H1 (cell line): ENCODE data around the gene PROKR1. TPM values are rescaled to one million over a fixed set of nuclear protein-coding genes. Genes with fewer than 3 reads are reported as not detected.

ENCODE experiments used
- CTCF ChIA-PET: fragments of 300-600 bp; sonication (Branson Sonifier 250); formaldehyde crosslinking; loops from one replicate; lab custom pipeline; 2021; ENCODE audit not compliant: partially characterized antibody; lab: Charles Lee
- POLR2A ChIA-PET: fragments of 300-600 bp; sonication (Branson Sonifier 250); formaldehyde crosslinking; loops from one replicate; lab custom pipeline; 2021; ENCODE audit warnings: inconsistent platforms; ENCODE audit not compliant: partially characterized antibody; lab: Charles Lee
- DNase-seq, 2 experiments: peaks; one replicate each; pipeline versions ENCODE4 v3.0.0 to v3.0.0-alpha.2; 2010 to 2022; ENCODE audit warnings: low spot score in 2 of 2, low read depth in 1 of 2, mixed read lengths in 1 of 2
- FAIRE-seq: peaks from 2 replicates; lab custom pipeline; 2011; peaks lifted over from hg19 to GRCh38; lab: Jason Lieb, UNC
- H2AFZ ChIP-seq: 2 replicates; pipeline ENCODE4 v1.8.1; 2012; ENCODE audit warnings: low read length, inconsistent platforms
- H2AK5ac ChIP-seq: 2 replicates; pipeline ENCODE4 v1.6.1; 2013; ENCODE audit warnings: low read depth, low read length
- H2BK120ac ChIP-seq: replicated peaks from 2 replicates; pipeline ENCODE3; 2013; ENCODE audit warnings: low read depth, low read length, inconsistent platforms
- H2BK12ac ChIP-seq: 2 replicates; pipeline ENCODE4 v1.6.1; 2013; ENCODE audit warnings: low read depth, low read length
- H2BK15ac ChIP-seq: 2 replicates; pipeline ENCODE4 v1.6.1; 2013; ENCODE audit warnings: low read length
- H2BK20ac ChIP-seq: 2 replicates; pipeline ENCODE4 v1.6.1; 2013; ENCODE audit warnings: low read length
- H2BK5ac ChIP-seq: 2 replicates; pipeline ENCODE4 v1.6.1; 2013; ENCODE audit warnings: low read depth, low read length
- H3K14ac ChIP-seq: 2 replicates; pipeline ENCODE4 v1.6.1; 2013; ENCODE audit warnings: inconsistent platforms; ENCODE audit not compliant: insufficient read length
- H3K18ac ChIP-seq: 2 replicates; pipeline ENCODE4 v1.6.1; 2013; ENCODE audit warnings: low read length; ENCODE audit errors: extremely low read depth
- H3K23ac ChIP-seq: 2 replicates; pipeline ENCODE4 v1.6.1; 2013; ENCODE audit warnings: inconsistent platforms; ENCODE audit not compliant: insufficient read length
- H3K23me2 ChIP-seq: 2 replicates; pipeline ENCODE4 v1.6.1; 2013; ENCODE audit warnings: low read depth, low read length
- H3K27ac ChIP-seq: 2 replicates; pipeline ENCODE4 v1.6.1; 2011; ENCODE audit warnings: low read depth, low read length, inconsistent platforms
- H3K27me3 ChIP-seq, 4 experiments: replicated peaks in 1 of 4; 1 replicate in 1 of 4; 2 replicates in 3 of 4; pipeline versions ENCODE4 v1.6.1 to v1.8.1; 2011 to 2013; ENCODE audit warnings: low read length in 3 of 4, mild to moderate bottlenecking in 3 of 4, inconsistent platforms in 2 of 4, mixed read lengths in 2 of 4, moderate library complexity in 1 of 4; ENCODE audit not compliant: control insufficient read depth in 3 of 4, insufficient read depth in 3 of 4; ENCODE audit errors: extremely low read depth in 1 of 4
- H3K36me3 ChIP-seq, 4 experiments: 2 replicates each; pipeline versions ENCODE4 v1.6.1 to v1.8.1; 2011 to 2013; ENCODE audit warnings: mild to moderate bottlenecking in 4 of 4, low read length in 3 of 4, moderate library complexity in 2 of 4, control low read depth in 1 of 4, inconsistent platforms in 1 of 4; ENCODE audit not compliant: insufficient read depth in 4 of 4, control insufficient read depth in 2 of 4
- H3K4ac ChIP-seq: replicated peaks from 2 replicates; pipeline ENCODE3; 2013; ENCODE audit warnings: low read length, low read depth, mixed read lengths, inconsistent platforms; ENCODE audit not compliant: insufficient read length
- H3K4me1 ChIP-seq, 4 experiments: replicated peaks in 1 of 4; 1 replicate in 1 of 4; 2 replicates in 3 of 4; pipeline versions ENCODE4 v1.6.1 to v1.8.1; 2011 to 2013; ENCODE audit warnings: low read length in 3 of 4, inconsistent platforms in 2 of 4, mixed read lengths in 1 of 4; ENCODE audit not compliant: insufficient read depth in 4 of 4, control insufficient read depth in 3 of 4
- H3K4me2 ChIP-seq, 2 experiments: 2 replicates each; pipeline versions ENCODE4 v1.6.1 to v1.8.1; 2011 to 2013; ENCODE audit warnings: low read depth in 2 of 2, low read length in 2 of 2, control low read depth in 1 of 2, inconsistent platforms in 1 of 2, mild to moderate bottlenecking in 1 of 2; ENCODE audit not compliant: insufficient read depth in 1 of 2
- H3K4me3 ChIP-seq, 4 experiments: fragments of 200-600, 300-600 bp in 1 of 4; sonication (generic), shearing (Covaris generic), sonication (Bioruptor Twin) in 1 of 4; 2 replicates each; pipeline versions ENCODE4 v1.5.1 to v1.8.1; 2011 to 2016; ENCODE audit warnings: low read length in 4 of 4, low read depth in 3 of 4, control low read depth in 2 of 4, inconsistent platforms in 2 of 4, mild to moderate bottlenecking in 2 of 4, mixed read lengths in 1 of 4, moderate library complexity in 1 of 4; ENCODE audit not compliant: insufficient read depth in 2 of 4; ENCODE audit errors: extremely low read depth in 1 of 4
- H3K56ac ChIP-seq: replicated peaks from 2 replicates; pipeline ENCODE3; 2013; ENCODE audit warnings: low read depth, mild to moderate bottlenecking, mixed read lengths, low read length, inconsistent platforms; ENCODE audit not compliant: insufficient read length
- H3K79me1 ChIP-seq: 2 replicates; pipeline ENCODE4 v1.6.1; 2013; ENCODE audit warnings: low read depth, low read length, control low read depth
- H3K79me2 ChIP-seq, 2 experiments: 2 replicates each; pipeline versions ENCODE4 v1.6.1 to v1.8.1; 2012 to 2013; ENCODE audit warnings: low read length in 2 of 2, mild to moderate bottlenecking in 2 of 2, inconsistent platforms in 1 of 2; ENCODE audit not compliant: insufficient read depth in 2 of 2, control insufficient read depth in 1 of 2
- H3K9ac ChIP-seq, 4 experiments: replicated peaks in 1 of 4; 1 replicate in 1 of 4; 2 replicates in 3 of 4; pipeline versions ENCODE4 v1.6.1 to v1.8.1; 2011 to 2013; ENCODE audit warnings: low read depth in 3 of 4, low read length in 3 of 4, control low read depth in 2 of 4, mild to moderate bottlenecking in 2 of 4, moderate library complexity in 2 of 4, inconsistent platforms in 1 of 4; ENCODE audit errors: extremely low read depth in 1 of 4
- H3K9me3 ChIP-seq, 2 experiments: 2 replicates each; pipeline versions ENCODE4 v1.6.1 to v1.8.1; 2012 to 2013; ENCODE audit warnings: mild to moderate bottlenecking in 2 of 2, moderate library complexity in 2 of 2, control low read depth in 1 of 2, inconsistent platforms in 1 of 2, low read depth in 1 of 2, low read length in 1 of 2, mixed read lengths in 1 of 2; ENCODE audit not compliant: insufficient read depth in 2 of 2
- H4K20me1 ChIP-seq, 2 experiments: replicated peaks in 1 of 2; 2 replicates each; pipeline versions ENCODE3 to v1.8.1; 2011 to 2013; ENCODE audit warnings: inconsistent platforms in 2 of 2, low read length in 2 of 2, mild to moderate bottlenecking in 1 of 2; ENCODE audit not compliant: insufficient read depth in 2 of 2, control insufficient read depth in 1 of 2
- H4K5ac ChIP-seq: 2 replicates; pipeline ENCODE4 v1.6.1; 2013; ENCODE audit warnings: low read length, low read depth, mixed read lengths, inconsistent platforms; ENCODE audit not compliant: insufficient read length
- H4K8ac ChIP-seq: 2 replicates; pipeline ENCODE4 v1.8.0; 2013; ENCODE audit warnings: mild to moderate bottlenecking, moderate library complexity, low read length, inconsistent platforms; ENCODE audit not compliant: insufficient read depth; ENCODE audit errors: extremely low read depth
- H4K91ac ChIP-seq: replicated peaks from 2 replicates; pipeline ENCODE3; 2013; ENCODE audit warnings: low read length, mixed read lengths, inconsistent platforms; ENCODE audit not compliant: insufficient read length
- BACH1 ChIP-seq: IDR thresholded peaks from 2 replicates; pipeline ENCODE4 v1.6.1; 2012; ENCODE audit warnings: low read length, improper control_type of control experiment
- CTBP2 ChIP-seq: IDR thresholded peaks from 2 replicates; pipeline ENCODE4 v1.7.0; 2011; ENCODE audit warnings: borderline replicate concordance, mild to moderate bottlenecking, moderate library complexity, mixed read lengths, low read length; ENCODE audit not compliant: insufficient read depth, insufficient read length
- CTCF ChIP-seq, 3 experiments: IDR thresholded peaks; 1 replicate in 2 of 3; 2 replicates in 1 of 3; pipeline versions ENCODE4 v1.5.1 to v1.6.1; 2011; ENCODE audit warnings: low read length in 3 of 3, mild to moderate bottlenecking in 3 of 3, inconsistent platforms in 2 of 3, low read depth in 1 of 3, moderate library complexity in 1 of 3; ENCODE audit not compliant: insufficient read depth in 1 of 3; ENCODE audit errors: control extremely low read depth in 1 of 3
- E2F6 ChIP-seq: IDR thresholded peaks from 2 replicates; pipeline ENCODE4 v1.6.1; 2012; ENCODE audit warnings: inconsistent platforms
- JUND ChIP-seq: IDR thresholded peaks from 2 replicates; pipeline ENCODE4 v1.6.1; 2011; ENCODE audit warnings: mild to moderate bottlenecking, improper control_type of control experiment, low read length
- RBBP5 ChIP-seq: IDR thresholded peaks from 2 replicates; pipeline ENCODE4 v1.7.1; 2012; ENCODE audit warnings: low read depth, mild to moderate bottlenecking, inconsistent platforms, low read length, moderate library complexity, borderline replicate concordance
- RNF2 ChIP-seq: fragments of 200-900, 300-1000 bp; sonication (generic); IDR thresholded peaks from 2 replicates; pipeline ENCODE4 v1.7.1; 2016; ENCODE audit warnings: borderline replicate concordance, low read depth, mild to moderate bottlenecking, antibody characterized with exemption, low read length; ENCODE audit not compliant: poor library complexity, severe bottlenecking; ENCODE audit errors: missing control alignments
- SIRT6 ChIP-seq: IDR thresholded peaks from one replicate; pipeline ENCODE4 v1.7.1; 2012; ENCODE audit warnings: low read length, inconsistent platforms
- WGBS, 2 experiments: shearing (Covaris generic) in 1 of 2; methylation state at CpG; one replicate each; pipeline versions ENCODE4 v1.1.6 to v1.1.7; 2013 to 2015; ENCODE audit warnings: low lambda C conversion rate in 2 of 2, mixed read lengths in 2 of 2, inconsistent platforms in 1 of 2, low coverage in 1 of 2, missing lambda C conversion rate in 1 of 2; ENCODE audit not compliant: insufficient replicate concordance in 2 of 2, insufficient coverage in 1 of 2, insufficient read length in 1 of 2; ENCODE audit errors: extremely low coverage in 1 of 2, missing lambda C conversion rate in 1 of 2; 5-methylcytosine and 5-hydroxymethylcytosine counted together
- polyA plus RNA-seq, 7 experiments: library from polyadenylated mRNA; depleted of rRNA in 3 of 7; stranded (reverse) in 5 of 7; unstranded in 2 of 7; fragments of >200 nt in 5 of 7; fragments of 200-250 nt in 2 of 7; gene quantifications; 1 replicate in 5 of 7; 2 replicates in 1 of 7; 4 replicates in 1 of 7; pipeline versions ENCODE4 v1.2.1 to v1.2.3, GENCODE V29; 2011 to 2013; ENCODE audit warnings: missing spikeins in 2 of 7, mixed read lengths in 2 of 7
- total RNA-seq: library from RNA; stranded (reverse); fragmentation: NEBNext Ultra II Directional; extraction: Animal tissue kit (Norgen Biotek cat#: 25700); gene quantifications from 2 replicates; pipeline ENCODE4 v1.2.1, GENCODE V29; 2021

PROKR1 gene
- total and polyA plus RNA-seq, 2 of the 8 experiments (the other 6 are each of a cell fraction or from before 2014, with no cell fraction given): 1.8 to 3.9 TPM

GRCh38 chr2:68684197-68684596 is 40.8 kb downstream of the PROKR1 start:
- Histone ChIP-seq H4K20me1 (no peaks in the 10 kb centered on the region), H3K4me3 (no peak overlapping the region), H3K23ac (no peak overlapping the region), H3K9me3 (peaks cover 3 to 7% of the 10 kb centered on the region in 2 experiments; a peak in 2 of 4 replicates), H2BK15ac (no peak overlapping the region), H2BK5ac (no peak overlapping the region), H4K5ac (no peak overlapping the region), H3K27ac (no peak overlapping the region), H3K4ac (no peak overlapping the region), H2BK12ac (no peak overlapping the region), H3K18ac (no peak overlapping the region; the same call in 1 of the 2 replicates), H2AK5ac (no peak overlapping the region), H3K27me3 (no peaks in the 10 kb centered on the region), H3K56ac (no peak overlapping the region), H2BK20ac (no peak overlapping the region), H4K91ac (no peak overlapping the region), H3K23me2 (no peaks in the 10 kb centered on the region), H3K79me2 (no peaks in the 10 kb centered on the region), H3K4me2 (no peak overlapping the region), H3K36me3 (0 out of 8 replicates have a peak, but pooled peaks cover 0 to 3% (median 0%) of the 10 kb centered on the region in 4 experiments), H3K14ac (no peak overlapping the region), H2AFZ (no peak overlapping the region), H4K8ac (no peak overlapping the region), H3K4me1 (peaks cover 0 to 6% (median 4%) of the 10 kb centered on the region in 4 experiments; a peak in 3 of 7 replicates), H3K9ac (no peak overlapping the region), H3K79me1 (no peaks in the 10 kb centered on the region), H2BK120ac (no peak overlapping the region)
- WGBS, 2 experiments: 94% methylated on average over 2 of the region's 2 CpGs; no CpG with 5 or more reads in 1 of the 2 experiments
- TF ChIP-seq CTCF (IDR thresholded peaks at IDR 0.05; ENCODE audit: control extremely low read depth in 1 of 3, insufficient read depth in 1 of 3, low read depth in 1 of 3, low read length in 3 of 3) (no peak), JUND (no peak), CTBP2 (no peak), E2F6 (no peak), RNF2 (no peak), SIRT6 (no peak), BACH1 (no peak), RBBP5 (no peak)
- DNase-seq (no peak), FAIRE-seq (no peak)
- ChIA-PET POLR2A (no interaction called here), CTCF (interaction anchor here (1.3 kb wide), 1 partner anchor 25 kb away, joined by 3 read pairs; no protein-coding TSS in a partner anchor)
